ENCODE results near the gene ASPHD2. TPM values are rescaled to one million over a fixed set of nuclear protein-coding genes. Genes with fewer than 3 reads are reported as not detected.

Gene ASPHD2
- total and polyA plus RNA-seq, 2 of the 13 experiments (the other 11 are each of a cell fraction or from before 2014, with no cell fraction given), result 0.04 TPM

GRCh38 chr22:26489447-26490036, 60.5 kb downstream of the ASPHD2 start (continued):
- TF ChIP-seq ARID5B (CRISPR knock-in tag; IDR thresholded peaks at IDR 0.05), result peak; percentile 45; the same call in 1 of the 2 replicates
- TF ChIP-seq TFDP2 (CRISPR knock-in tag; IDR thresholded peaks at IDR 0.05), result no peak
- no peak for TF ChIP-seq RFXANK (CRISPR knock-in tag; IDR thresholded peaks at IDR 0.05)
- no peak for TF ChIP-seq NR2F1 (CRISPR knock-in tag; IDR thresholded peaks at IDR 0.05)
- no peak for TF ChIP-seq ARHGAP35 (CRISPR knock-in tag; IDR thresholded peaks at IDR 0.05; ENCODE audit: borderline replicate concordance)
- TF ChIP-seq YEATS4 (CRISPR knock-in tag; IDR thresholded peaks at IDR 0.05; ENCODE audit: borderline replicate concordance), result 0 out of 2 replicates have a peak, but pooled peaks have one; percentile 31
- TF ChIP-seq ZFP91 (CRISPR knock-in tag; IDR thresholded peaks at IDR 0.05; ENCODE audit: borderline replicate concordance), result no peak
- TF ChIP-seq GATAD2A (CRISPR knock-in tag; IDR thresholded peaks at IDR 0.05), result peak; percentile 32; the same call in 1 of the 2 replicates
- TF ChIP-seq ZNF503 (CRISPR knock-in tag; IDR thresholded peaks at IDR 0.05), result no peak
- no peak for TF ChIP-seq SYNCRIP (IDR thresholded peaks at IDR 0.05; ENCODE audit: insufficient read depth, low read depth, low read length)
- TF ChIP-seq ZNF775 (CRISPR knock-in tag; IDR thresholded peaks at IDR 0.05; ENCODE audit: borderline replicate concordance), result no peak
- TF ChIP-seq POLR2A (IDR thresholded peaks at IDR 0.05; ENCODE audit: insufficient read depth in 1 of 2, low read depth in 2 of 2, low read length in 2 of 2), result peak in 1 of 2 experiments; percentile 30; a peak in 1 of 4 replicates
- no peak for TF ChIP-seq PTBP1 (IDR thresholded peaks at IDR 0.05; ENCODE audit: low read depth, low read length, poor library complexity, severe bottlenecking)
- no peak for TF ChIP-seq MTF1 (CRISPR knock-in tag; IDR thresholded peaks at IDR 0.05)
- TF ChIP-seq ZNF350 (CRISPR knock-in tag; IDR thresholded peaks at IDR 0.05; ENCODE audit: borderline replicate concordance, low read depth), result no peak
- no peak for TF ChIP-seq HHEX (CRISPR knock-in tag; IDR thresholded peaks at IDR 0.05)
- peak; percentile 32; the same call in 1 of the 2 replicates for TF ChIP-seq ZGPAT (CRISPR knock-in tag; IDR thresholded peaks at IDR 0.05)
- peak; percentile 33; the same call in 1 of the 2 replicates for TF ChIP-seq SALL1 (CRISPR knock-in tag; IDR thresholded peaks at IDR 0.05)
- TF ChIP-seq HOXA3 (CRISPR knock-in tag; IDR thresholded peaks at IDR 0.05), result peak; percentile 34; the same call in 1 of the 2 replicates
- TF ChIP-seq ZNF577 (CRISPR knock-in tag; IDR thresholded peaks at IDR 0.05; ENCODE audit: borderline replicate concordance, low read depth), result no peak

Data from HepG2 (cell line).